ENCODE measurements around the gene HOXD12. TPM values are rescaled to one million over a fixed set of nuclear protein-coding genes. Genes with fewer than 3 reads are reported as not detected.

Gene HOXD12
- total RNA-seq, 4 donors from 2014 or later, result not detected

DNA sequence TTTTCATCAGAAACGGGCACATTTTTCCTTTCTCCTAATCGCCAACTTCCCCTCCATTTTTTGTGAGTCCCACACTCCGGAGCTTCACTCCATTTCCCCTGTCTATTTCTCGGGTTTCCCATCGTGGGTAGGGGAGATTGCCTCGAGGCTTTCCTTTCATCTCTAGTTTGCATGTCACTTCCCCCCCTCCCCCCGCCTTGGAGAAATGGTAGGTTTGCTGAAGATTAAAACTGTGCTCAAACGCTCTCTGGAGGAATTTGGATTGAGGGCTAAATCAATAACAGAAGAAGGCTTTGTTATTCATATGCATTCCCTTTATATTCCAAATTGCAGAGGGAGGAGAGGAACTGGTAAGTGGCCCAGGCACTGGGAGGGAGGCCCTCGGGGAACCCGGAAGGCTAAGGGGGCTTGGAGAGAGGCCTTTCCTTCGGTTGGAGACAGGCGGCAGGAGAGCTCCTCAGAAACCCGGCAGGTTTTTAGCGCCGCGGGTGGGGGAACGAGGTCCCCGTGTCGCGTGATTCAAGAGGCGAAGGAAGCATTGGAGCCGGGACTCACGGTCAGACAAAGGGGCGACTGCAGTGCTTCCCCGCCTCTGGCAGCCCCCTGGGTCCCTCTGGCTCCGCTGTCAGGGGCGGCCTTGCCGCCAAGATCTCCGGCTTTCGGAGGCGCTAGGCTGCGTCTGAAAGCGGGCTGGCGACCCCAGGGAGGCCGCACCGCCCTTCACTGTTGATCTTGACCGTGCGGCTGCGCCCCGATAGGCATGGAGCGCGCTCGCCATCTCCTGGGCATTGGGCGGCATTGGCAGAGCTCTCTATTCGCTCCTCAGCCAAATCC is 2.4 kb upstream of the HOXD12 start:
- WGBS, 2 donors (ENCODE audit: low coverage in 1 of 2), result 3% methylated on average over 23 to 42 of the region's 45 CpGs
- Histone ChIP-seq H3K27me3 (peaks cover 100% of the 10 kb centered on the region), H3K36me3 (no peaks in the 10 kb centered on the region), H3K9me3 (no peaks in the 10 kb centered on the region), H3K4me3 (peak overlapping the region; percentile 5 to 46), H3K27ac (no peak overlapping the region), H3K4me1 (peaks cover 0 to 57% (median 24%) of the 10 kb centered on the region in 3 donors)
- peak; percentile 69 for ATAC-seq
- no peak for TF ChIP-seq POLR2A (IDR thresholded peaks at IDR 0.05)
- TF ChIP-seq EP300 (IDR thresholded peaks at IDR 0.05), result no peak
- TF ChIP-seq CTCF (IDR thresholded peaks at IDR 0.05), result peak in 3 of 4 experiments; percentile 54 to 88 (median 61)

DNA sequence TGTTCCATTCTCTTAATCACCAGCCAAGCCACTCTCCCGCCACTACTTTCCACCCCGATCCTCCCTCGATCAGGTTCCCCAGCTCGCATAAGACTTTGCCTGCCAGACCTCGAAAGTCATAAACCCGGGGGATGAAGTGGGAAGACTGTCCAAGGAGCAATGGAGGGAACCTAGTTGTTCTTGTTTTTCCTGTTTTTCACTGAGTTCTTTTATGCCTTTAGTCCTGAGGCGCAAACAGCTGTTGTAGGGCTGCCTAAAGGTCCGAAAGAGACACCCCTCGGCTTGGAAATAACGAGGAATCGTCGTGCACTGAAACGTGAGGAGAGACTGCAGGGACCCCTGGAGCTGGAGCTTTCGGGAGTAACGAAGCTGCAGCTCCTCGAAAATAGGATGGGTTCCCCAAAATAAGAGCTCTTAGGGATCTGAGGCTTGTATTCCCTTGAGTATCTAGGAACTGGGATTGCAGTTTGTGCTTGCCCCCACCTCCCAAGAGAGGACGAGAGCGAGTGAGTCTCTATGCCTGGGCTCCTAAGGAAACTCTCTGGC is 1.7 kb upstream of the HOXD12 start:
- no peaks in the 10 kb centered on the region for H3K36me3 ChIP-seq
- H3K27me3 ChIP-seq, result peaks cover 100% of the 10 kb centered on the region
- no peaks in the 10 kb centered on the region for H3K9me3 ChIP-seq
- TF ChIP-seq POLR2AphosphoS5 (IDR thresholded peaks at IDR 0.05), result no peak
- WGBS, 2 donors (ENCODE audit: low coverage in 1 of 2), result 0 to 3% methylated on average over 6 to 7 of the region's 18 CpGs
- no peak overlapping the region for H3K27ac ChIP-seq
- peaks cover 0 to 50% (median 20%) of the 10 kb centered on the region in 3 donors for H3K4me1 ChIP-seq
- no peak for ATAC-seq
- peak overlapping the region in 1 of 2 donors; percentile 46 for H3K4me3 ChIP-seq

DNA sequence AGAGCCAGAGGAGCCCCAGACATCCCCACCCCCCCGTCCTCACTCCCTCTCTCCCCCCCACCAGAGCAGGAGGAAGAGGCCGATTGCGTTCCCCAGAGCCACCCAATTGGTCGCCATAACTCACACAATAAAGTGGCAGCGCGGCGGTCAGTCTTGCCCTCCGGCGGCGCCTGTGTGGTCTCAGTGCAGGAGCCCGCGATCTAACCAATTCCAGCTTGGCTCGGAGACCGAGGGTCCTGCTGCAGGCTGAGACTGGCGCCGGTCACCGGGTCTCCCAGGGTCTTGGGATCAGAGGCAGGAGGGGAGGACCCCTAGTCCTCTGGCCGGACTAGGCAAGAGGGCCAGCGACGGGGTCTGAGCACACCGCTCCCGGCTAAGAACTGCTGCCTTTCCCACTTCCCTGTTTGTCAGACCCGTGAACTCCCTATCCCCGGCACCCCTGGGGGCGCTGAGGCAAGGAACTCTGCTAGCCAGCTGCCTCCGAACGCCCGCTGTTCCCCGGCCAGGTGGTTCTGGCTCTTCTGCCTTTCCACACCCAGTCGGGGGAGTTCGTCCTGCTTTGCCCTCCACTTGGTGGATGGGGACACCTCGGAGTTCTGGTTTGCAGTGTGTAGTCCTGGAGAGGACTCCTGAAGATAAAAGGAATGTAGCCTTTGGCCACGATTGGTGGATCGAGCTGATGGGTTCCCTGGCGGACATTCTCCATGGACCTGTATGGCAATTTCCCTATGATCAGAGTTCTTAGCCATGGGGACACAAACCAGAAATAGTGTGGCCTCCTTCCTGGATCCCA is 1.0 kb upstream of the HOXD12 start:
- peaks cover 100% of the 10 kb centered on the region for H3K27me3 ChIP-seq
- no peak overlapping the region for H3K27ac ChIP-seq
- H3K4me1 ChIP-seq, result peaks cover 0 to 43% (median 13%) of the 10 kb centered on the region in 3 donors

DNA sequence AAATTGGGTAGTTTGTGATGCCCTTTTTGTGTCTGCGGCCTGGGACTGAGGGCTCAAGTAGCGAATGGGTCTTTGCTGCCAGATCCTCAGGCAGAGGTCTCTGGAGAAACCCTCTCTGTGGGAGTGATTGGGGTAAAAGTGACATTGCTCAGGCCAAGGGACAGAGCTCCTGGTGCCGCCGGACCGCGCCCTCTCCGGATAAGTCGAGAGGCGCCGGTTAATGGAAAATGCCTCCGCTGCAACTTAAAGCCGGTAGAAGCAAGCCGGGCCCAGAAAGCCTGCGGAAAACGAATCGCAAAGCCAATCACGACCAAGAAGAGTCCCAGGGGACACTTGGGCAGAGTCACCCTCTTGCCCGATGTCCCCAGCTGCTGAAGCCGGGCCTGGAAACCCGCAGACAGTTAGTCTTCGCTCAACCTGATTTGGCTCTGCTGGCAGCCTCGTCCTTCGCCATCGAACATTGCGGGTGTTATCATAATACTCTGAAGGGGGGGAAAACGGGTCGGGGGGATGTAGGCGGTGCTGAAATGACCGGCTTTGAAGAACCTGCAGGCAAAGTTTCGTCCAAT is 352 bp upstream of the HOXD12 start:
- no peak for ATAC-seq
- TF ChIP-seq POLR2AphosphoS5 (IDR thresholded peaks at IDR 0.05), result no peak
- no peak for TF ChIP-seq POLR2A (IDR thresholded peaks at IDR 0.05)
- TF ChIP-seq EP300 (IDR thresholded peaks at IDR 0.05), result no peak
- TF ChIP-seq CTCF (IDR thresholded peaks at IDR 0.05), result no peak
- Histone ChIP-seq H3K36me3 (no peaks in the 10 kb centered on the region), H3K4me1 (peaks cover 0 to 47% (median 19%) of the 10 kb centered on the region in 3 donors), H3K27me3 (peaks cover 100% of the 10 kb centered on the region), H3K9me3 (no peaks in the 10 kb centered on the region), H3K4me3 (no peak overlapping the region), H3K27ac (no peak overlapping the region)
- WGBS, 2 donors (ENCODE audit: low coverage in 1 of 2), result 0 to 8% methylated on average over 3 to 14 of the region's 30 CpGs

More for the DNA sequence above, 1.0 kb upstream of the HOXD12 start:
- Histone ChIP-seq H3K9me3 (no peaks in the 10 kb centered on the region), H3K36me3 (no peaks in the 10 kb centered on the region), H3K4me3 (no peak overlapping the region)
- ATAC-seq, result no peak
- TF ChIP-seq EP300 (IDR thresholded peaks at IDR 0.05) (no peak), POLR2A (IDR thresholded peaks at IDR 0.05) (no peak), POLR2AphosphoS5 (IDR thresholded peaks at IDR 0.05) (no peak), CTCF (IDR thresholded peaks at IDR 0.05) (no peak)
- WGBS, 2 donors (ENCODE audit: low coverage in 1 of 2), result 0% methylated on average over 3 of the region's 35 CpGs; no CpG with 5 or more reads in 1 of the 2 donors

DNA sequence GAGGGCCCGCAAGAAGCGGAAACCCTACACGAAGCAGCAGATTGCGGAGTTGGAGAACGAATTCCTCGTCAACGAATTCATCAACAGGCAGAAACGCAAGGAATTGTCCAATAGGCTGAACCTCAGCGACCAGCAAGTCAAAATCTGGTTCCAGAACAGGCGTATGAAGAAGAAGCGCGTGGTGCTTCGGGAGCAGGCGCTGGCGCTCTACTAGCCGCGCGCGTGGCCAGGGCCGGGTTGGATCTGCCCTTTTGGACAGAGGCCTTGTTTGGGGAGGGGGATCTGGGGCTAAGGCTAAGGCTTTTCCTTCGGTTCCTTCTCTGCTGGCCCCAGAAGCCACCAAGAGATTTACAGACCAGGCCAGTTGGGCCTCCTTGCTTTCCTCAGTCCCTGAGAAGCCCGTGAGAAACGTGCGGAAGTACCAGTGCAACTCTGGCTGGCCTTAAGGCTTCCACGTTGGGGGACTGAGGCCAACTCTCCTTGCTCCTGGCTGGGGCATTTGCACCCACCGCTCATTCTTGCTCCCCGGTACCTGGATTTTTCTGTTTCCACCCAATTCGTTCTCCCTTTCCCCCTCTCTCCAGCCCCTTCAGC is 1.0 kb downstream of the HOXD12 start:
- no peak for ATAC-seq
- no peak overlapping the region for H3K27ac ChIP-seq
- no peaks in the 10 kb centered on the region for H3K9me3 ChIP-seq
- no peak overlapping the region for H3K4me3 ChIP-seq
- H3K36me3 ChIP-seq, result no peaks in the 10 kb centered on the region
- WGBS, 2 donors (ENCODE audit: low coverage in 1 of 2), result 3 to 7% methylated on average over 3 to 8 of the region's 28 CpGs
- H3K27me3 ChIP-seq, result peaks cover 100% of the 10 kb centered on the region
- TF ChIP-seq POLR2A (IDR thresholded peaks at IDR 0.05) (no peak), EP300 (IDR thresholded peaks at IDR 0.05) (no peak), POLR2AphosphoS5 (IDR thresholded peaks at IDR 0.05) (no peak), CTCF (IDR thresholded peaks at IDR 0.05) (no peak)
- H3K4me1 ChIP-seq, result peaks cover 0 to 61% (median 25%) of the 10 kb centered on the region in 3 donors

Data from gastroesophageal sphincter (tissue), 4 donors.